Colonic mucosa (tissue), 4 donors: ENCODE data around the gene PRKAB1. TPM values are rescaled to one million over a fixed set of nuclear protein-coding genes. Genes with fewer than 3 reads are reported as not detected.
"Not testable (repeated sequence)": the region's sequence is repeated elsewhere in the genome, so short reads cannot be mapped to it uniquely, and the experiment has no call there.

Source experiments
- DNase-seq: peaks from one replicate; pipeline ENCODE4 v3.0.0-alpha.2; 2020
- H3K27ac ChIP-seq: fragments of 200-600 bp; one replicate; pipeline ENCODE4 v1.8.0; 2021
- H3K27me3 ChIP-seq: fragments of 200-600 bp; one replicate; pipeline ENCODE4 v1.8.0; 2021
- H3K36me3 ChIP-seq: fragments of 200-600 bp; one replicate; pipeline ENCODE4 v1.8.0; 2021
- H3K4me1 ChIP-seq: fragments of 200-600 bp; one replicate; pipeline ENCODE4 v1.8.0; 2021; ENCODE audit warnings: mild to moderate bottlenecking
- H3K4me3 ChIP-seq: fragments of 200-600 bp; one replicate; pipeline ENCODE4 v1.8.0; 2021
- H3K9ac ChIP-seq, 2 donors: one replicate each; pipeline ENCODE4 v1.7.0; 2013; ENCODE audit warnings: control low read depth in 2 of 2, low read depth in 2 of 2, low read length in 2 of 2
- H3K9me3 ChIP-seq: fragments of 200-600 bp; one replicate; pipeline ENCODE4 v1.8.0; 2021
- intact Hi-C: fragments of 100-400 bp; cut with DNase I; formaldehyde crosslinking; loops from one replicate; pipeline ENCODE4 v1.14.1; 2022
- total RNA-seq, 2 donors: library from RNA; stranded (reverse); fragmentation: NEBNext Ultra II Directional in 1 of 2; extraction: Animal tissue kit (Norgen Biotek cat#: 25700) in 1 of 2; gene quantifications; one replicate each; pipeline ENCODE4 v1.2.1, GENCODE V29; 2021
- TF ChIP-seq, protein P1 (sequence below): fragments of 200-600 bp; IDR thresholded peaks from one replicate; pipeline ENCODE4 v1.8.0; 2022; ENCODE audit warnings: antibody characterized with exemption, mild to moderate bottlenecking
- donor health status: healthy.
- donor health status: DM: no; HTN: no; CAD: no.
- donor health status: DM: no; HTN: no; CAD: no.

The PRKAB1 gene
- total RNA-seq, 2 donors from 2014 or later = 70.4 to 76.7 TPM

DNA sequence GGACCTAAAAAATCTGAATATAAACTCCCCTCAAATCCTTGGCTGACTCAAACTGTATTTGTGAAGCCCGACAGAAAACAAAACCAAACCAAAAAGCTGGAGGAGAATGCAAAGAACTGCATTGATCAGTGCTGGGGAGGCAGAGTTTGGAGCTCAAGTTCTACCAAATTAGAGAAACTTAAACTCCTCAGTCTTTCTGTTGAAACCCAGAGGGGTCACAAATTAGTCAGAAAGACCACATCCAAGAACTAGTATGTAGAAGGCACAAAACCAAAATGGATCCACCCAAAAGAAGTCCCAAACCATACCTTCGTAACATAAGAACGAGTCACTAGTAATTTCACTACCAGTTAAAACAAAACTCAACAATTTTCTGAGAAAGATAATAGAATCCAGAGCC lies 15.3 kb upstream of the PRKAB1 start:
- no peaks in the 10 kb centered on the region for H3K9me3 ChIP-seq
- TF ChIP-seq, protein P1, sequence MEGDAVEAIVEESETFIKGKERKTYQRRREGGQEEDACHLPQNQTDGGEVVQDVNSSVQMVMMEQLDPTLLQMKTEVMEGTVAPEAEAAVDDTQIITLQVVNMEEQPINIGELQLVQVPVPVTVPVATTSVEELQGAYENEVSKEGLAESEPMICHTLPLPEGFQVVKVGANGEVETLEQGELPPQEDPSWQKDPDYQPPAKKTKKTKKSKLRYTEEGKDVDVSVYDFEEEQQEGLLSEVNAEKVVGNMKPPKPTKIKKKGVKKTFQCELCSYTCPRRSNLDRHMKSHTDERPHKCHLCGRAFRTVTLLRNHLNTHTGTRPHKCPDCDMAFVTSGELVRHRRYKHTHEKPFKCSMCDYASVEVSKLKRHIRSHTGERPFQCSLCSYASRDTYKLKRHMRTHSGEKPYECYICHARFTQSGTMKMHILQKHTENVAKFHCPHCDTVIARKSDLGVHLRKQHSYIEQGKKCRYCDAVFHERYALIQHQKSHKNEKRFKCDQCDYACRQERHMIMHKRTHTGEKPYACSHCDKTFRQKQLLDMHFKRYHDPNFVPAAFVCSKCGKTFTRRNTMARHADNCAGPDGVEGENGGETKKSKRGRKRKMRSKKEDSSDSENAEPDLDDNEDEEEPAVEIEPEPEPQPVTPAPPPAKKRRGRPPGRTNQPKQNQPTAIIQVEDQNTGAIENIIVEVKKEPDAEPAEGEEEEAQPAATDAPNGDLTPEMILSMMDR = no peak
- H3K27ac ChIP-seq = no peak overlapping the region
- H3K9ac ChIP-seq = no peak overlapping the region
- DNase-seq = no peak
- intact Hi-C loops = no loop called here
- H3K4me3 ChIP-seq = no peak overlapping the region
- H3K27me3 ChIP-seq = no peaks in the 10 kb centered on the region
- H3K36me3 ChIP-seq = no peaks in the 10 kb centered on the region
- no peaks in the 10 kb centered on the region for H3K4me1 ChIP-seq

GRCh38 chr12:119657001-119657400 lies 10.9 kb upstream of the PRKAB1 start:
- not testable (repeated sequence) for H3K27me3 ChIP-seq, DNase-seq, H3K27ac ChIP-seq, H3K4me3 ChIP-seq, H3K36me3 ChIP-seq, H3K4me1 ChIP-seq, H3K9me3 ChIP-seq, H3K9ac ChIP-seq
- intact Hi-C loops = loop anchor here (5.0 kb wide), 1 partner anchor 125 kb away; no protein-coding TSS in a partner anchor

DNA sequence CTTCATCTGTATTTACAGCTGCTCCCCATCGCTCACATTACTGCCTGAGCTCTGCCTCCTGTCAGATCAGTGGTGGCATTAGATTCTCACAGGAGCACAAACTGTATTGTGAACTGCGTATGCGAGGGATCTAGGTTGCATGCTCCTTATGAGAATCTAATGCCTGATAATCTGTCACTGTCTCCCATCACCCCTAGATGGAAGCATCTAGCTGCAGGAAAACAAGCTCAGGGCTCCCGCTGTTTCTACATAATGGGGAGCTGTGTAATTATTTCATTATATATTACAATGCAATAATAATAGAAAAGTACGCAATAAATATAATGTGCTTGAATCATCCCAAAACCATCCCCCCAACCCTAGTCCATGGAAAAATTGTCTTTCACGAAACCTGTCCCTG lies 9.8 kb upstream of the PRKAB1 start:
- H3K9me3 ChIP-seq, H3K36me3 ChIP-seq, H3K27me3 ChIP-seq, H3K4me3 ChIP-seq, DNase-seq, H3K4me1 ChIP-seq, H3K9ac ChIP-seq, H3K27ac ChIP-seq: not testable (repeated sequence)
- intact Hi-C loops = loop anchor here (5.0 kb wide), 1 partner anchor 124 kb away; no protein-coding TSS in a partner anchor

- H3K4me1 ChIP-seq = no peaks in the 10 kb centered on the region
- H3K27ac ChIP-seq = no peak overlapping the region
- intact Hi-C loops = loop anchor here (5.0 kb wide), 1 partner anchor 123 kb away; no protein-coding TSS in a partner anchor
- H3K9me3 ChIP-seq = no peaks in the 10 kb centered on the region
- TF ChIP-seq, protein P1 = peak; percentile 95
- H3K27me3 ChIP-seq = no peaks in the 10 kb centered on the region
- no peak overlapping the region for H3K4me3 ChIP-seq
- no peak overlapping the region for H3K9ac ChIP-seq
- peak; percentile 43 for DNase-seq
- no peaks in the 10 kb centered on the region for H3K36me3 ChIP-seq
Measured at GRCh38 chr12:119659289-119659897, 8.5 kb upstream of the PRKAB1 start.

DNA sequence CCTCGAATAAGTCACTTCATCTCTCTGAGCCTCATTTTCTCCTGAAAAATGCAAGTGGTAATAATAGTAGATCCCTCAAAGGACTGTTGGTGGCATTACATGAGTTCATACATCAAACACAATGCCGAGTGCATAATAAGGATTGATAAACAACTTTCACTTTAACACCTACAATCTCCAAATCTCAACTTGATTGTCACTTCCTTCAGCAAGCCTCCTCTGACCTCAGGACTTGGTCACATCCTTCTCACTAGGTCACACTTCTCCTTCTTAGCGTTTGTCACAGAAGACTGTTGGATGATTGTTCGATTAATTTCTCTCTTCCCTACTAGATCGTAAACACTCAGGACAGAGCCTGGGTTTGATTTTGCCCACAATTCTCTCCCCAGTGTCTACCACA lies 7.9 kb upstream of the PRKAB1 start:
- intact Hi-C loops = loop anchor here (5.0 kb wide), 1 partner anchor 37 kb away; no protein-coding TSS in a partner anchor
- no peak for DNase-seq
- H3K27ac ChIP-seq = no peak overlapping the region

GRCh38 chr12:119661882-119662281 lies 6.1 kb upstream of the PRKAB1 start:
- no peak overlapping the region for H3K9ac ChIP-seq
- no peaks in the 10 kb centered on the region for H3K36me3 ChIP-seq
- H3K4me3 ChIP-seq = no peak overlapping the region
- no peaks in the 10 kb centered on the region for H3K9me3 ChIP-seq
- TF ChIP-seq, protein P1 = no peak
- H3K27me3 ChIP-seq = no peaks in the 10 kb centered on the region
- no peaks in the 10 kb centered on the region for H3K4me1 ChIP-seq
- no peak overlapping the region for H3K27ac ChIP-seq
- DNase-seq = no peak
- intact Hi-C loops = loop anchor here (5.0 kb wide), 1 partner anchor 35 kb away; no protein-coding TSS in a partner anchor

More for the DNA sequence above, 7.9 kb upstream of the PRKAB1 start:
- Histone ChIP-seq H3K27me3 (no peaks in the 10 kb centered on the region), H3K9me3 (no peaks in the 10 kb centered on the region), H3K4me3 (no peak overlapping the region), H3K4me1 (no peaks in the 10 kb centered on the region), H3K9ac (no peak overlapping the region), H3K36me3 (no peaks in the 10 kb centered on the region)
- TF ChIP-seq, protein P1 = no peak
